GM12878 (cell line): ENCODE results near the gene HRCT1.

Experiments
- CREB1 ChIP-seq: IDR thresholded peaks from 2 replicates; pipeline ENCODE4 v1.6.1; 2012; ENCODE audit warnings: low read depth, mild to moderate bottlenecking, inconsistent platforms
- CTCF ChIP-seq, 3 experiments: IDR thresholded peaks in 2 of 3; conservative IDR thresholded peaks in 1 of 3; 2 replicates each; pipeline ENCODE4 v1.5.1; 2011; ENCODE audit warnings: low read depth in 3 of 3, low read length in 3 of 3, mild to moderate bottlenecking in 3 of 3, control low read depth in 2 of 3, moderate library complexity in 2 of 3, inconsistent platforms in 1 of 3, mixed read lengths in 1 of 3; ENCODE audit not compliant: control insufficient read depth in 2 of 3, insufficient read depth in 1 of 3; ENCODE audit errors: extremely low read depth in 1 of 3
- EP300 ChIP-seq, 2 experiments: fragments of 150-350 bp in 1 of 2; IDR thresholded peaks; 2 replicates each; pipeline ENCODE4 v1.6.1; 2011 to 2012; ENCODE audit warnings: low read depth in 2 of 2, low read length in 2 of 2, borderline replicate concordance in 1 of 2, improper control_type of control experiment in 1 of 2, inconsistent platforms in 1 of 2; ENCODE audit not compliant: control insufficient read depth in 1 of 2
- ETV6 ChIP-seq, 2 experiments: fragments of 450-650 bp in 1 of 2; IDR thresholded peaks in 1 of 2; conservative IDR thresholded peaks in 1 of 2; 2 replicates each; pipeline ENCODE4 v1.6.1; 2014; ENCODE audit warnings: antibody characterized with exemption in 1 of 2, borderline replicate concordance in 1 of 2, low read depth in 1 of 2, mild to moderate bottlenecking in 1 of 2, moderate library complexity in 1 of 2
- EZH2 ChIP-seq: IDR thresholded peaks from 2 replicates; pipeline ENCODE4 v1.6.1; 2012; ENCODE audit warnings: low read depth, mild to moderate bottlenecking, control low read depth, inconsistent platforms, low read length, borderline replicate concordance; ENCODE audit not compliant: control insufficient read depth
- MAX ChIP-seq: IDR thresholded peaks from 2 replicates; pipeline ENCODE4 v1.6.1; 2012; ENCODE audit warnings: low read depth, low read length, improper control_type of control experiment
- PAX8 ChIP-seq: fragments of 450-650 bp; IDR thresholded peaks from 2 replicates; pipeline ENCODE4 v1.6.1; 2017; ENCODE audit warnings: mild to moderate bottlenecking, moderate library complexity
- POLR2AphosphoS5 ChIP-seq: IDR thresholded peaks from 2 replicates; pipeline ENCODE4 v1.6.1; 2011; ENCODE audit warnings: mild to moderate bottlenecking, low read length, inconsistent platforms
- RAD21 ChIP-seq: IDR thresholded peaks from 2 replicates; pipeline ENCODE4 v1.6.1; 2011; ENCODE audit warnings: mild to moderate bottlenecking, low read depth, low read length, moderate library complexity; ENCODE audit not compliant: insufficient read depth
- RFX5 ChIP-seq: IDR thresholded peaks from 2 replicates; pipeline ENCODE4 v1.6.1; 2011; ENCODE audit warnings: low read depth, low read length, improper control_type of control experiment
- SIN3A ChIP-seq: IDR thresholded peaks from 2 replicates; pipeline ENCODE4 v1.6.1; 2012; ENCODE audit warnings: low read depth, low read length, improper control_type of control experiment
- SMAD1 ChIP-seq: fragments of 450-650 bp; IDR thresholded peaks from 2 replicates; pipeline ENCODE4 v1.6.1; 2018; ENCODE audit warnings: mild to moderate bottlenecking, low read depth; ENCODE audit not compliant: partially characterized antibody
- STAT3 ChIP-seq: IDR thresholded peaks from 2 replicates; pipeline ENCODE4 v1.6.1; 2011; ENCODE audit warnings: low read depth, low read length, improper control_type of control experiment
- TF ChIP-seq, protein P1 (sequence below): IDR thresholded peaks from 2 replicates; pipeline ENCODE4 v1.6.1; 2012; ENCODE audit warnings: mild to moderate bottlenecking, low read depth, low read length

DNA sequence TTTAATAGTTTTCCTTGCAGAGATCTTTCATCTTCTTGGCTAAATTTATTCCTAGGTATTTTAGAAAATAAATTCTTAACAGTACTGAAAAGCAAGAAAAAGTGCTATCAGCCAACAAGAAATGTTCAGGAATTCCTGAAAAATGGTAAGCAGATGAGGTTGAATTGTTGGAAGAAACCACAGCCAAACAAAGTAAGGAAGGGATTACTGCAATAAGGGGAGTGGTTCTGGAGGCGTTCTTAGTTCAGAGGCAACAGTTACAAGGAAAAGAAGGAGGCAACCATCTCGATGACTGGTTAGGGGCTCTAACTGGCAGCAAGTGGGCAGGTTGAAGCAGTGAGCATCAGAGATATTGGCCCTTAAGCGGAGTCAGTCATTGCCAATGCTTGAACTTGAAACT lies 23.0 kb upstream of the HRCT1 start:
- TF ChIP-seq POLR2AphosphoS5 = no peak
- TF ChIP-seq STAT3 = no peak
- TF ChIP-seq PAX8 = no peak
- TF ChIP-seq SMAD1 = no peak
- TF ChIP-seq CTCF (IDR thresholded peaks at IDR 0.05 in 2 of 3, conservative IDR thresholded peaks at IDR 0.05 in 1 of 3; ENCODE audit: control insufficient read depth in 2 of 3, extremely low read depth in 1 of 3, insufficient read depth in 1 of 3, low read depth in 3 of 3, low read length in 3 of 3) = no peak
- no peak for TF ChIP-seq RFX5
- no peak for TF ChIP-seq CREB1
- TF ChIP-seq EP300 (IDR thresholded peaks at IDR 0.05; ENCODE audit: borderline replicate concordance in 1 of 2, control insufficient read depth in 1 of 2, low read depth in 2 of 2, low read length in 2 of 2) = no peak
- TF ChIP-seq EZH2 = no peak
- TF ChIP-seq, protein P1, sequence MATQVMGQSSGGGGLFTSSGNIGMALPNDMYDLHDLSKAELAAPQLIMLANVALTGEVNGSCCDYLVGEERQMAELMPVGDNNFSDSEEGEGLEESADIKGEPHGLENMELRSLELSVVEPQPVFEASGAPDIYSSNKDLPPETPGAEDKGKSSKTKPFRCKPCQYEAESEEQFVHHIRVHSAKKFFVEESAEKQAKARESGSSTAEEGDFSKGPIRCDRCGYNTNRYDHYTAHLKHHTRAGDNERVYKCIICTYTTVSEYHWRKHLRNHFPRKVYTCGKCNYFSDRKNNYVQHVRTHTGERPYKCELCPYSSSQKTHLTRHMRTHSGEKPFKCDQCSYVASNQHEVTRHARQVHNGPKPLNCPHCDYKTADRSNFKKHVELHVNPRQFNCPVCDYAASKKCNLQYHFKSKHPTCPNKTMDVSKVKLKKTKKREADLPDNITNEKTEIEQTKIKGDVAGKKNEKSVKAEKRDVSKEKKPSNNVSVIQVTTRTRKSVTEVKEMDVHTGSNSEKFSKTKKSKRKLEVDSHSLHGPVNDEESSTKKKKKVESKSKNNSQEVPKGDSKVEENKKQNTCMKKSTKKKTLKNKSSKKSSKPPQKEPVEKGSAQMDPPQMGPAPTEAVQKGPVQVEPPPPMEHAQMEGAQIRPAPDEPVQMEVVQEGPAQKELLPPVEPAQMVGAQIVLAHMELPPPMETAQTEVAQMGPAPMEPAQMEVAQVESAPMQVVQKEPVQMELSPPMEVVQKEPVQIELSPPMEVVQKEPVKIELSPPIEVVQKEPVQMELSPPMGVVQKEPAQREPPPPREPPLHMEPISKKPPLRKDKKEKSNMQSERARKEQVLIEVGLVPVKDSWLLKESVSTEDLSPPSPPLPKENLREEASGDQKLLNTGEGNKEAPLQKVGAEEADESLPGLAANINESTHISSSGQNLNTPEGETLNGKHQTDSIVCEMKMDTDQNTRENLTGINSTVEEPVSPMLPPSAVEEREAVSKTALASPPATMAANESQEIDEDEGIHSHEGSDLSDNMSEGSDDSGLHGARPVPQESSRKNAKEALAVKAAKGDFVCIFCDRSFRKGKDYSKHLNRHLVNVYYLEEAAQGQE = no peak
- TF ChIP-seq SIN3A = no peak
- no peak for TF ChIP-seq MAX
- no peak for TF ChIP-seq ETV6 (conservative IDR thresholded peaks at IDR 0.05 in 1 of 2, IDR thresholded peaks at IDR 0.05 in 1 of 2; ENCODE audit: borderline replicate concordance in 1 of 2, low read depth in 1 of 2)
- TF ChIP-seq RAD21 = no peak
